CD1c-positive myeloid dendritic cell (primary cell): ENCODE data around the gene PTGDR2.

Source experiments
- DNase-seq: peaks from one replicate; pipeline ENCODE4 v3.0.0-alpha.2; 2016; ENCODE audit errors: extremely low spot score

The PTGDR2 gene

DNA sequence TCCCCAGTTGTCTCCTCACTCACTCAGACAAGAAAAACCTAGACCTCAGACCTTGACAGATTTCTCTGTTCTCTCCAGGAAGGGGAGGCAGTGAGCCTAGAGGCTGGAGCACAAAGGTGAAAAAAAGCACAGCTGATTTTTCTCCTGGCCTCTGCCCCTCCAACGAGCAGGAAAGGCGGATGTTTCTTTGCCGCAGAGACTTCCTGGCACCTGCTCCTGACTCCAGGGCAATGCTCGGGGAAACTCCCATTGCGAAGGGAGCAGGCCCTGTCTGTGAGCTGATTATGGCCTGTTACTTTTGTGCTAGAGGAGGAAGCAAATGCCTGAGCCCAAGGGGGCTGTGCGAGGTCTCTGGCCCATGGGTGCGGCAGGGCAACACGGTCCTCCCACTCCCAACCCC is 45.2 kb downstream of the PTGDR2 start:
- no peak for DNase-seq

DNA sequence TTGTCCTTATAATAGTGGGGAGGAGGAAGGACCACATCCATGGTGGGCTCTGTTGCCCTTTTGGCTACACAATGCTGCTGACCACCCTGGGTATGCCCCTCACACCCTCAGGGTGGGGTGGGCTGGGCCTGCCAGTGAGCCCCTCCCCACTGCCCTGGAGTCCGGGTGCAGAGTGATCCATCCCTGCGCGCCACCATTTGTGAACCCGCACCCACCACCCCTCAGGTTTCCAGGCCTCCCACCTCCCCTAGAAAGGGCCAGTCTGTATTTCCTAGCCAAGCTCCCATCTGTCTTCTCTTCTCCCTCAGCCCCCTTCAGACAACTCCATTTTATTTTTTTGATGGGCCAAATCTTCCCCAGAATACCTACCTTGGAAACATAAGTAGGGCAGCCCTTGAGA is 45.6 kb downstream of the PTGDR2 start:
- DNase-seq = no peak

DNA sequence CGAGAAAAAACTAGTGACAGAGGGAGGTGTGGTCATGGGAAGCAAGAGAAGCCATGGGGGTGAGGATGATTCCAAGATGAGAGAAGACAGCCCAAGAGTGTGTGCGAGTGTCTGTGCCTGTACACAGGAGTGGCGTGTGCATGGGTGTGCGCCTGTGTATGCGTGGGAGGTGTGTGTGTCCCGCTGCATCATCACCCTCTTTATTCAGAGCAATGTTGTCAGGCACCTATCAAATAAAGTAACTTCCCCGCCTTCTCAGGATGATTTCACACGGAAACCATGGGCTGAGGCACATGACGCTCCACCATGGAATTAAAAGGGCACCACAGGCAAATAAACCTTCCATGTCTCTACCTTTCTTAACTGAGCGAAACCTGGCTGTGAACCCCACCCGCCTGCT is 46.1 kb downstream of the PTGDR2 start:
- DNase-seq = no peak

DNA sequence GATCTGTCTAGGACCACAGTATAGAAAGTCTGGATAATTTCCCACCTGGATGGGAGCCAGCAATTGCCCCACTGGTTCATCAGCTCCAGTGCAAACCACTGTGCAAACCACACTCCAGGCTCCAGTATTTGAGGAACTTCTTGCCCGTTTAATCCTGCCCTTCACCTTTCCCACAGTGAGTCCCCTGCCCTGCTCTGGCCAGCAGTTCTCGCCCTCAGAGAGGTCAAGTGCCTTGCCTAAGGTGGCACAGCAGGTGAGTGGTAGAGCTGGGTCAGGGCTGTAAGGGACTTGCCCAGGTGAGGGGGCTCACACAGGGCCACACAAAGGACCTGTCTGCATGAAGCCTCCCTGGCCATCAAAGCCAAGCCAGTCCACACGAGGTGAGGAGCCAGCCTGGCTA is 46.5 kb downstream of the PTGDR2 start:
- DNase-seq = no peak

DNA sequence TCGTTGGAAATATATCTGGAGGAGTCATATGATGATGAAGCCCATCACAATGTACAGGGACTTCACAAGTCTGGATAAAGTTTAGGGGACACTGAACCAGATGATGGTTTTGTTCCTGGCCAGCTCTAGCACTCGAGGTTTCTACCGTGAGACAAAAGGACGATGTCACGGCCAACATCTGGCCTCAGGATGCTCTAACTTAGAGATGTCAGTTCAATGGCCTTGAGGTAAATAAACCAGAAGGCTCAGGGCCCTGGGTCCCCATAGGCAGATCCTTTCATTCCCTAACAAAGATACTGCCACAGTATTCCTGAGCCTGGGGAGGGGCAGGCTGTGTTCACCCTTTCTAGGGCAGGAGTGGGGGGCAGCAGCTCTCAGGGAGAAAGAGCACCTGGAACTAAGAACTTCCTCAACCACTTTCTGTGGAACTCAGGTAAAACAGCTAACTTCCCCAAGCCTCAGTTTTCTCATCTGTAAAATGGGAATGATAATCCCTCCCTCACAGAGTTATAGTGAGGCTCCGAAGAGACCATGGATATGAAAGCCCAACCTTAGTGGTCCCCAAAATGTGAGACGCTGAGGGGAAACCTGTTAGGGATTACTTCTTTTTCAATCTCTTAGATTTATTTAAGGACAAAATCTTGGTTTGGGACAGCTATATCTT is 52.3 kb downstream of the PTGDR2 start:
- DNase-seq = no peak

DNA sequence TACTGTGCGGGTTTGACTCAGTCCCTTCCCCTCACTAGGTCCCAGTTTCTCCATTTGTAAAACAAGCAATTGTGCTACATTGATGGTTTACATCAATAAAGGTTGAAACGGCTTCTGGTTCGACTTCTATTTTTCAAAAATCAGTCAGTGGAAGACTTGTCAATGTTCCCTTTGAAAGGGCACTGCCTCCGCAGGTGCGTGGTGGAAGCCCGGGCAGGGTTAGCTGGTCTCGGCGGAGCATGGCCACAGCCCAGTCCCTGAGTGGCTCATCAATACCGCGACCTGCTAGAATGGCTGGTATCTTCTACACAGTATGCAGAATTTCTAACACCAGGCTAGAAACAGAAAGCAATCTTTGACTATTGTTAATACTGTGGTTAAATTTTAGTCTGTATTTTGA is 54.6 kb downstream of the PTGDR2 start:
- no peak for DNase-seq
